Measurements from ENCODE around the gene MRPL10. TPM values are rescaled to one million over a fixed set of nuclear protein-coding genes. Genes with fewer than 3 reads are reported as not detected.

MRPL10 gene
- total RNA-seq, 1 experiment from 2014 or later, result 67.2 TPM

GRCh38 chr17:47879776-47880454 lies 48.6 kb upstream of the MRPL10 start:
- H2BK15ac ChIP-seq (ENCODE audit: low read depth, low read length), result no peak overlapping the region

More at GRCh38 chr17:47879776-47880454, 48.6 kb upstream of the MRPL10 start:
- Histone ChIP-seq H2AK5ac (ENCODE audit: insufficient read length, low read length) (no peak overlapping the region), H3K56ac (ENCODE audit: insufficient read length, low read depth, low read length) (no peak overlapping the region), H3K9ac (ENCODE audit: extremely low read depth, insufficient read length, low read length) (no peak overlapping the region), H3K4me1 (ENCODE audit: insufficient read depth, low read length) (peaks cover 7% of the 10 kb centered on the region; the same call in 1 of the 2 replicates), H3K27me3 (ENCODE audit: insufficient read depth, low read length) (no peaks in the 10 kb centered on the region; the same call in 1 of the 2 replicates), H3K79me2 (ENCODE audit: insufficient read depth, low read length) (no peaks in the 10 kb centered on the region), H3K79me1 (ENCODE audit: insufficient read depth, low read depth, low read length, poor library complexity, severe bottlenecking) (no peaks in the 10 kb centered on the region), H3K4ac (ENCODE audit: low read depth, low read length) (no peak overlapping the region), H4K8ac (replicated peaks; ENCODE audit: insufficient read length, low read depth, low read length) (no peak overlapping the region), H3K4me2 (ENCODE audit: insufficient read depth, insufficient read length, low read length) (no peak overlapping the region), H4K20me1 (ENCODE audit: control insufficient read depth, insufficient read depth, insufficient read length) (no peaks in the 10 kb centered on the region), H3K27ac (ENCODE audit: insufficient read length, low read depth, low read length) (no peak overlapping the region), H2BK12ac (ENCODE audit: insufficient read length, low read depth, low read length) (no peak overlapping the region), H3K14ac (ENCODE audit: insufficient read depth, low read length) (no peak overlapping the region), H3T11ph (ENCODE audit: low read length) (no peak overlapping the region), H2BK20ac (ENCODE audit: low read depth, low read length, poor library complexity, severe bottlenecking) (no peak overlapping the region), H4K5ac (ENCODE audit: insufficient read length, low read depth, low read length) (no peak overlapping the region), H3K23me2 (ENCODE audit: insufficient read length, low read depth, low read length, poor library complexity, severe bottlenecking) (no peaks in the 10 kb centered on the region), H4K91ac (ENCODE audit: insufficient read length, low read depth, low read length) (no peak overlapping the region), H2AFZ (ENCODE audit: low read length) (no peak overlapping the region), H3K9me3 (ENCODE audit: control insufficient read depth, low read depth, low read length) (no peaks in the 10 kb centered on the region), H2BK120ac (ENCODE audit: low read depth, low read length, poor library complexity, severe bottlenecking) (no peak overlapping the region), H2BK5ac (ENCODE audit: insufficient read length, low read length) (no peak overlapping the region), H3K23ac (ENCODE audit: insufficient read length, low read depth, low read length) (no peak overlapping the region), H3K18ac (ENCODE audit: insufficient read length, low read depth, low read length) (no peak overlapping the region)
- TF ChIP-seq CTCF (conservative IDR thresholded peaks at IDR 0.05), result no peak
- H3K4me3 Mint-ChIP-seq, result no peak overlapping the region
- no CpG with 5 or more reads among the region's 8 CpGs for WGBS (ENCODE audit: extremely low coverage, insufficient read length, low lambda C conversion rate)
- DNase-seq, result no peak
- peaks cover 28 to 40% of the 10 kb centered on the region in 2 experiments for H3K4me1 Mint-ChIP-seq
- H3K27ac Mint-ChIP-seq, result no peak overlapping the region
- H3K36me3 Mint-ChIP-seq (ENCODE audit: insufficient read depth in 1 of 3, low read depth in 3 of 3), result no peaks in the 10 kb centered on the region
- H3K9me3 Mint-ChIP-seq, result no peaks in the 10 kb centered on the region
- peaks cover 43% of the 10 kb centered on the region for H3K27me3 Mint-ChIP-seq (ENCODE audit: low read depth)

All from H9 (cell line).